B cell (primary cell): ENCODE data around the gene CCDC91. TPM values are rescaled to one million over a fixed set of nuclear protein-coding genes. Genes with fewer than 3 reads are reported as not detected.

Experiments
- ATAC-seq: fragments of 200-7000 bp; cut with Tn5 transposase; one replicate; pipeline ENCODE4 v1.10.0; 2021; ENCODE audit warnings: low read depth, mild to moderate bottlenecking, moderate number of reproducible peaks, moderate library complexity
- CTCF ChIA-PET: fragments of 350-600 bp; sonication (Branson Sonifier 250); formaldehyde crosslinking; loops from one replicate; lab custom pipeline; 2021; ENCODE audit warnings: antibody characterized with exemption, inconsistent platforms; lab: Charles Lee
- POLR2A ChIA-PET: fragments of 350-600 bp; sonication (Branson Sonifier 250); formaldehyde crosslinking; loops from one replicate; lab custom pipeline; 2021; ENCODE audit warnings: antibody characterized with exemption; lab: Charles Lee
- DNase-seq: peaks from one replicate; pipeline ENCODE4 v3.0.0; 2013
- H2AFZ ChIP-seq: 2 replicates; pipeline ENCODE4 v1.6.1; 2012; ENCODE audit warnings: mild to moderate bottlenecking, low read depth, low read length; ENCODE audit not compliant: insufficient read depth, poor library complexity, severe bottlenecking
- H3K27ac ChIP-seq, 2 donors: 1 replicate in 1 of 2; 2 replicates in 1 of 2; pipeline ENCODE4 v1.5.1; 2012 to 2013; ENCODE audit warnings: low read length in 2 of 2, mild to moderate bottlenecking in 2 of 2, moderate library complexity in 1 of 2
- H3K27me3 ChIP-seq, 4 experiments: fragments of 200-600 bp in 1 of 4; sonication (generic) in 1 of 4; replicated peaks in 1 of 4; 1 replicate in 2 of 4; 2 replicates in 2 of 4; pipeline versions ENCODE4 v1.6.1 to v1.7.0; 2013 to 2016; ENCODE audit warnings: low read length in 3 of 4, mild to moderate bottlenecking in 2 of 4, mixed read lengths in 1 of 4, moderate library complexity in 1 of 4; ENCODE audit not compliant: insufficient read depth in 4 of 4, control insufficient read depth in 3 of 4; ENCODE audit errors: control extremely low read depth in 1 of 4
- H3K36me3 ChIP-seq, 2 experiments: replicated peaks in 1 of 2; 1 replicate in 1 of 2; 2 replicates in 1 of 2; pipeline versions ENCODE4 v1.6.1 to v1.7.1; 2013; ENCODE audit warnings: low read length in 1 of 2; ENCODE audit not compliant: insufficient read depth in 2 of 2, control insufficient read depth in 1 of 2; ENCODE audit errors: control extremely low read depth in 1 of 2, extremely low read depth in 1 of 2
- H3K4me1 ChIP-seq, 2 donors: fragments of 200-600 bp in 1 of 2; sonication (generic) in 1 of 2; 1 replicate in 1 of 2; 2 replicates in 1 of 2; pipeline versions ENCODE4 v1.5.1 to v1.6.1; 2013 to 2017; ENCODE audit warnings: low read length in 2 of 2; ENCODE audit not compliant: control insufficient read depth in 2 of 2, insufficient read depth in 2 of 2
- H3K4me2 ChIP-seq: replicated peaks from 2 replicates; pipeline ENCODE3; 2012; ENCODE audit warnings: mild to moderate bottlenecking, low read depth, low read length; ENCODE audit not compliant: poor library complexity, severe bottlenecking
- H3K4me3 ChIP-seq, 5 experiments: fragments of 200-600 bp in 1 of 5; sonication (generic) in 1 of 5; 1 replicate in 3 of 5; 2 replicates in 2 of 5; pipeline versions ENCODE4 v1.5.1 to v1.7.0; 2011 to 2016; ENCODE audit warnings: low read length in 4 of 5, mild to moderate bottlenecking in 4 of 5, low read depth in 2 of 5, control low read depth in 1 of 5, moderate library complexity in 1 of 5; ENCODE audit not compliant: insufficient read depth in 1 of 5; ENCODE audit errors: control extremely low read depth in 1 of 5, extremely low read depth in 1 of 5
- H3K79me2 ChIP-seq: fragments of 200-600 bp; sonication (generic); one replicate; pipeline ENCODE4 v1.6.0; 2016; ENCODE audit warnings: low read length; ENCODE audit not compliant: control insufficient read depth, insufficient read depth
- H3K9ac ChIP-seq: fragments of 200-600 bp; sonication (generic); 2 replicates; pipeline ENCODE4 v1.6.1; 2017; ENCODE audit warnings: mild to moderate bottlenecking, low read length, moderate library complexity
- H3K9me3 ChIP-seq, 3 donors: one replicate each; pipeline versions ENCODE4 v1.6.1 to v1.7.1; 2013; ENCODE audit warnings: low read length in 2 of 3; ENCODE audit not compliant: control insufficient read depth in 2 of 3, insufficient read depth in 1 of 3; ENCODE audit errors: control extremely low read depth in 1 of 3
- H4K20me1 ChIP-seq: 2 replicates; pipeline ENCODE4 v1.6.0; 2012; ENCODE audit warnings: mild to moderate bottlenecking, low read length; ENCODE audit not compliant: insufficient read depth, control insufficient read depth, poor library complexity, severe bottlenecking
- H3K27ac Mint-ChIP-seq: one replicate; pipeline ENCODE4 v1.8.0; 2021; ENCODE audit warnings: mixed read lengths
- H3K27me3 Mint-ChIP-seq: one replicate; pipeline ENCODE4 v1.8.0; 2021; ENCODE audit warnings: mixed read lengths
- H3K4me1 Mint-ChIP-seq: one replicate; pipeline ENCODE4 v1.8.0; 2021; ENCODE audit warnings: mixed read lengths
- H3K4me3 Mint-ChIP-seq: one replicate; pipeline ENCODE4 v1.8.0; 2021; ENCODE audit warnings: mixed read lengths
- H3K9me3 Mint-ChIP-seq: one replicate; pipeline ENCODE4 v1.8.0; 2022; ENCODE audit warnings: mixed read lengths; ENCODE audit not compliant: insufficient read depth
- EZH2 ChIP-seq: IDR thresholded peaks from 2 replicates; pipeline ENCODE4 v1.6.1; 2012; ENCODE audit warnings: borderline replicate concordance, low read depth, mild to moderate bottlenecking, moderate library complexity, low read length; ENCODE audit not compliant: insufficient read depth, poor library complexity, severe bottlenecking
- WGBS: methylation state at CpG from one replicate; pipeline ENCODE4 v1.1.5; 2013; ENCODE audit warnings: missing lambda C conversion rate; ENCODE audit not compliant: insufficient coverage; 5-methylcytosine and 5-hydroxymethylcytosine counted together
- intact Hi-C: fragments of 100-400 bp; cut with micrococcal nuclease; formaldehyde crosslinking; loops from one replicate; pipeline ENCODE4 v1.10.0; 2022
- polyA plus RNA-seq: library from polyadenylated mRNA; depleted of rRNA; stranded (reverse); fragments of >200 nt; gene quantifications from 2 replicates; pipeline ENCODE4 v1.2.3, GENCODE V29; 2012
- total RNA-seq, 2 donors: library from RNA; stranded (reverse); fragments of 120-200 nt in 1 of 2; gene quantifications; 1 replicate in 1 of 2; 2 replicates in 1 of 2; pipeline versions ENCODE4 v1.2.3 to v1.2.4, GENCODE V29; 2013 to 2022
- TF ChIP-seq, protein P1 (sequence below): fragments of 200-600 bp; IDR thresholded peaks from one replicate; pipeline ENCODE4 v1.8.0; 2022; ENCODE audit warnings: antibody characterized with exemption, mild to moderate bottlenecking

The CCDC91 gene
- total and polyA plus RNA-seq, 2 donors (not counting 1 experiment from before 2014, with no cell fraction given): 10.9 to 64.8 TPM

DNA sequence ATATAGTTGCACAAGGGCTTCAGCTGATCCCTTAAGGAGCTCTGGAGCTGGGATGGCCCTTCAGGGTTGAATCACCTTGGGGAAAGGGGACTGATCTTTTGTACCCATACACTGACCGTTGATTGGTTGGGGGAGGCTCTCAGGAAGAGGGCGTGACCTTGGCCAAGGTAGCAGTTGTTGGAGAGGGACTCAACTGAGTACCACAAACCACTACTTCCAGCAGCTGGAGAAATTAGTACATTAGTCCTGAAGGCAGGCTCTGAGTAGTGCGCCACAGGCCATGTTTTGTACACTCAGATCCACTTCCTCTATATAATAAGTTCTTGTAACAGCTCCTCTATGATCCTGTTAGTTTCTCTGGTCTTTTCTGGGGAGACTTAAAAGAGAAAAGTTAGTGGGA, 317.6 kb downstream of the CCDC91 start:
- Mint-ChIP-seq H3K4me1 (no peaks in the 10 kb centered on the region), H3K27ac (no peak overlapping the region), H3K9me3 (peaks cover 2% of the 10 kb centered on the region), H3K4me3 (no peak overlapping the region), H3K27me3 (no peaks in the 10 kb centered on the region)
- Histone ChIP-seq H3K9me3 (no peaks in the 10 kb centered on the region), H3K79me2 (no peaks in the 10 kb centered on the region), H3K27ac (no peak overlapping the region), H3K4me3 (no peak overlapping the region), H4K20me1 (no peaks in the 10 kb centered on the region), H3K4me1 (no peaks in the 10 kb centered on the region), H3K4me2 (no peak overlapping the region), H2AFZ (no peak overlapping the region), H3K9ac (no peak overlapping the region), H3K27me3 (no peaks in the 10 kb centered on the region), H3K36me3 (peaks cover 3 to 4% of the 10 kb centered on the region in 2 experiments)
- ATAC-seq (no peak), DNase-seq (no peak)
- WGBS: no CpG with 5 or more reads among the region's 3 CpGs
- intact Hi-C loops: no loop called here
- POLR2A ChIA-PET: no interaction called here
- CTCF ChIA-PET: no interaction called here
- TF ChIP-seq EZH2: no peak
- TF ChIP-seq, protein P1, sequence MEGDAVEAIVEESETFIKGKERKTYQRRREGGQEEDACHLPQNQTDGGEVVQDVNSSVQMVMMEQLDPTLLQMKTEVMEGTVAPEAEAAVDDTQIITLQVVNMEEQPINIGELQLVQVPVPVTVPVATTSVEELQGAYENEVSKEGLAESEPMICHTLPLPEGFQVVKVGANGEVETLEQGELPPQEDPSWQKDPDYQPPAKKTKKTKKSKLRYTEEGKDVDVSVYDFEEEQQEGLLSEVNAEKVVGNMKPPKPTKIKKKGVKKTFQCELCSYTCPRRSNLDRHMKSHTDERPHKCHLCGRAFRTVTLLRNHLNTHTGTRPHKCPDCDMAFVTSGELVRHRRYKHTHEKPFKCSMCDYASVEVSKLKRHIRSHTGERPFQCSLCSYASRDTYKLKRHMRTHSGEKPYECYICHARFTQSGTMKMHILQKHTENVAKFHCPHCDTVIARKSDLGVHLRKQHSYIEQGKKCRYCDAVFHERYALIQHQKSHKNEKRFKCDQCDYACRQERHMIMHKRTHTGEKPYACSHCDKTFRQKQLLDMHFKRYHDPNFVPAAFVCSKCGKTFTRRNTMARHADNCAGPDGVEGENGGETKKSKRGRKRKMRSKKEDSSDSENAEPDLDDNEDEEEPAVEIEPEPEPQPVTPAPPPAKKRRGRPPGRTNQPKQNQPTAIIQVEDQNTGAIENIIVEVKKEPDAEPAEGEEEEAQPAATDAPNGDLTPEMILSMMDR: no peak

DNA sequence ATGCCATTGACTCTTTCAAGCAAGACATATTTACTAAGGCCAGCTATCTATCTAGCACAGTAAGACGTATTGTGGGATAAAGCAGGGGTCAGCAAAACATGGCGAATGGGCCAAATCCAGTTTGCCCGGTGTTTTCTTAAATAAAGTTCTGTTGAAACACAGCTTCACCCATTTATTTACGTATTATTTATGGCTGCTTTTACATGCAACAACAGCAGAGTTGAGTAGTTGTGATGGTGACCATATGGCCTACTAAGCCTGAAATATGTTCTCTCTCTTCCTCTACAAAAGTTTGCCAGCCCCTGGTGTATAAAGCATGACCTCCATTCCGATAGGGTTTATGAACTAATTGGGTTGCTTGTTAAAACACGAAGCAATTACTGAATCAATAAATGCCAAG, 322.1 kb downstream of the CCDC91 start:
- intact Hi-C loops: no loop called here
- Histone ChIP-seq H3K4me1 (no peaks in the 10 kb centered on the region), H3K79me2 (no peaks in the 10 kb centered on the region), H2AFZ (no peak overlapping the region), H3K4me2 (no peak overlapping the region), H3K27ac (no peak overlapping the region), H3K9me3 (no peaks in the 10 kb centered on the region), H3K4me3 (no peak overlapping the region), H4K20me1 (no peaks in the 10 kb centered on the region), H3K36me3 (peaks cover 0 to 2% of the 10 kb centered on the region in 2 experiments), H3K27me3 (no peaks in the 10 kb centered on the region), H3K9ac (no peak overlapping the region)
- Mint-ChIP-seq H3K27ac (no peak overlapping the region), H3K9me3 (peaks cover 2% of the 10 kb centered on the region), H3K27me3 (no peaks in the 10 kb centered on the region), H3K4me1 (no peaks in the 10 kb centered on the region), H3K4me3 (no peak overlapping the region)
- ChIA-PET POLR2A (no interaction called here), CTCF (no interaction called here)
- 100% methylated on average over 1 of the region's 6 CpGs for WGBS
- no peak for ATAC-seq
- no peak for DNase-seq
- TF ChIP-seq, protein P1: no peak
- TF ChIP-seq EZH2: no peak
